KMS-11 (cell line): ENCODE data around the gene HOXA13.

Source experiments
- H2AFZ ChIP-seq: fragments of 200-600 bp; sonication (generic); 2 replicates; pipeline ENCODE4 v1.6.1; 2016; ENCODE audit warnings: antibody characterized with exemption, mixed run types, low read depth
- H3K27ac ChIP-seq: fragments of 200-600 bp; sonication (generic); 2 replicates; pipeline ENCODE4 v1.6.1; 2016; ENCODE audit warnings: mild to moderate bottlenecking, mixed run types
- H3K27me3 ChIP-seq: fragments of 200-600 bp; sonication (generic); 2 replicates; pipeline ENCODE4 v1.6.1; 2017; ENCODE audit warnings: mild to moderate bottlenecking, low read depth, mixed run types, moderate library complexity; ENCODE audit not compliant: insufficient read depth
- H3K36me3 ChIP-seq: fragments of 200-600 bp; sonication (generic); 2 replicates; pipeline ENCODE4 v1.6.1; 2017; ENCODE audit warnings: mild to moderate bottlenecking, mixed run types; ENCODE audit not compliant: insufficient read depth
- H3K4me1 ChIP-seq: fragments of 200-600 bp; sonication (generic); 2 replicates; pipeline ENCODE4 v1.6.1; 2016; ENCODE audit warnings: mild to moderate bottlenecking, low read depth, mixed run types; ENCODE audit not compliant: poor library complexity, severe bottlenecking
- H3K4me2 ChIP-seq: fragments of 200-600 bp; sonication (generic); 2 replicates; pipeline ENCODE4 v1.7.0; 2016; ENCODE audit warnings: mild to moderate bottlenecking, mixed run types
- H3K4me3 ChIP-seq: fragments of 200-600 bp; sonication (generic); IDR thresholded peaks from 2 replicates; pipeline ENCODE4 v1.6.1; 2017; ENCODE audit warnings: low read depth, low read length, mixed read lengths; ENCODE audit not compliant: insufficient read depth
- H3K79me2 ChIP-seq: fragments of 200-600 bp; sonication (generic); 2 replicates; pipeline ENCODE4 v1.6.1; 2016; ENCODE audit warnings: low read depth, mixed run types; ENCODE audit not compliant: insufficient read depth
- H3K9ac ChIP-seq: fragments of 200-600 bp; sonication (generic); 2 replicates; pipeline ENCODE4 v1.6.1; 2016; ENCODE audit warnings: mild to moderate bottlenecking, mixed run types
- H4K20me1 ChIP-seq: fragments of 200-600 bp; sonication (generic); 2 replicates; pipeline ENCODE4 v1.6.1; 2016; ENCODE audit warnings: mild to moderate bottlenecking, mixed run types; ENCODE audit not compliant: insufficient read depth
- TF ChIP-seq, protein P1 (sequence below): fragments of 200-600 bp; sonication (generic); conservative IDR thresholded peaks from 2 replicates; pipeline ENCODE4 v1.6.1; 2017; ENCODE audit warnings: low read depth, mild to moderate bottlenecking, antibody characterized with exemption, low read length, moderate library complexity, mixed read lengths

The HOXA13 gene

GRCh38 chr7:27176962-27177794, 22.7 kb downstream of the HOXA13 start:
- Histone ChIP-seq H2AFZ (no peak overlapping the region), H3K27me3 (peaks cover 7% of the 10 kb centered on the region; the same call in 1 of the 2 replicates), H3K36me3 (no peaks in the 10 kb centered on the region), H3K27ac (no peak overlapping the region), H4K20me1 (no peaks in the 10 kb centered on the region), H3K4me3 (no peak overlapping the region), H3K4me2 (no peak overlapping the region), H3K4me1 (peaks cover 3% of the 10 kb centered on the region), H3K79me2 (no peaks in the 10 kb centered on the region), H3K9ac (no peak overlapping the region)
- TF ChIP-seq, protein P1, sequence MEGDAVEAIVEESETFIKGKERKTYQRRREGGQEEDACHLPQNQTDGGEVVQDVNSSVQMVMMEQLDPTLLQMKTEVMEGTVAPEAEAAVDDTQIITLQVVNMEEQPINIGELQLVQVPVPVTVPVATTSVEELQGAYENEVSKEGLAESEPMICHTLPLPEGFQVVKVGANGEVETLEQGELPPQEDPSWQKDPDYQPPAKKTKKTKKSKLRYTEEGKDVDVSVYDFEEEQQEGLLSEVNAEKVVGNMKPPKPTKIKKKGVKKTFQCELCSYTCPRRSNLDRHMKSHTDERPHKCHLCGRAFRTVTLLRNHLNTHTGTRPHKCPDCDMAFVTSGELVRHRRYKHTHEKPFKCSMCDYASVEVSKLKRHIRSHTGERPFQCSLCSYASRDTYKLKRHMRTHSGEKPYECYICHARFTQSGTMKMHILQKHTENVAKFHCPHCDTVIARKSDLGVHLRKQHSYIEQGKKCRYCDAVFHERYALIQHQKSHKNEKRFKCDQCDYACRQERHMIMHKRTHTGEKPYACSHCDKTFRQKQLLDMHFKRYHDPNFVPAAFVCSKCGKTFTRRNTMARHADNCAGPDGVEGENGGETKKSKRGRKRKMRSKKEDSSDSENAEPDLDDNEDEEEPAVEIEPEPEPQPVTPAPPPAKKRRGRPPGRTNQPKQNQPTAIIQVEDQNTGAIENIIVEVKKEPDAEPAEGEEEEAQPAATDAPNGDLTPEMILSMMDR, result no peak

GRCh38 chr7:27176524-27176845, 23.4 kb downstream of the HOXA13 start:
- no peak overlapping the region for H3K4me2 ChIP-seq
- no peak overlapping the region for H3K27ac ChIP-seq
- H3K36me3 ChIP-seq, result no peaks in the 10 kb centered on the region
- H3K9ac ChIP-seq, result no peak overlapping the region
- no peak overlapping the region for H2AFZ ChIP-seq
- H4K20me1 ChIP-seq, result no peaks in the 10 kb centered on the region
- H3K79me2 ChIP-seq, result no peaks in the 10 kb centered on the region
- peaks cover 10% of the 10 kb centered on the region for H3K4me1 ChIP-seq
- TF ChIP-seq, protein P1, result no peak
- peaks cover 7% of the 10 kb centered on the region; the same call in 1 of the 2 replicates for H3K27me3 ChIP-seq
- H3K4me3 ChIP-seq, result no peak overlapping the region

DNA sequence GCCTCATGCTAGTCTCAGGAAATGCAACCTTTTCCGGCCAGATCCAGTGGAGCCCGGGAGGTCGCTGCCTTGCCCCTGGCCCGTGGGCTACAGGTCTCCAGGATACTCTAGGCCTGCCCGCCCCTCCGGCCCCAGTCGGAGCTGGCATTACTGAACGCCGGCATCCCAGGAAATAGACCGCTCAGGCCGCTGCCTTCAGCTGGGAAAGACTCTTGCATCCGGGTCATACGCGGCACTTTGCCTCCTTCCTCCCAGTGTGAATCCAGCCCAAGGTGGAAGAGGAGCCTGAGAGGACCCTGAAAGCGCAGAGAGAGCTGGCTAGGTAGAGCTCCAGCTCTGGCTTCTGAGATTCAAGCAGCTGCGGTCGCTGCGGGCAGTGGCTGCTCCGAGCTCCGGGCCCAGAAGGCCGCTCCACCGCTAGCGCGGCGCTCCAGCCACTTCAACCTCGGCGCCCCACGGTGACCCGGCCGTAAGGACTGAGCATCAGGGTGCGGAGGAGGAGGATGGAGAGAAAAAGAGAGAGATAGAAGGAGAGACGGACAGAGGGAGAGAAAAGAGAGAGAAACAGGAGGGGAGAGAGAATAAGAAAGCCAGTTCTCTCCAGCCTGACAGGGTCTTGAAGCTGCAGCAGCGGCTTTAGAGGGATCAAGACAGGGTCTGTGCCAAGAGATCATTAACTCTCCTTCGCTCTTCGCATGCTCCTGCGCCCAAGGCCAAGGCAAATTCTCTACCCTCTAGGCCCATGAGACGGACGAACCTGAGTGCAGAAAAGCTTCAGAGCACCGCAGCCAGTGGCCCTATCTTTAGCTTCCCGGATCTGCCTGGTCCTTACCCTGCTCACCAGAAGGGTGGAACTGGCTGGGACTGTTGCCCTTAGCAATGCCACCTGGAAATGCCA, 24.0 kb downstream of the HOXA13 start:
- no peak overlapping the region for H3K4me2 ChIP-seq
- no peak overlapping the region for H3K9ac ChIP-seq
- no peaks in the 10 kb centered on the region for H3K36me3 ChIP-seq
- H3K27me3 ChIP-seq, result peaks cover 11% of the 10 kb centered on the region; the same call in 1 of the 2 replicates
- no peak overlapping the region for H3K4me3 ChIP-seq
- no peaks in the 10 kb centered on the region for H3K79me2 ChIP-seq
- no peak overlapping the region for H3K27ac ChIP-seq
- no peak overlapping the region for H2AFZ ChIP-seq
- H4K20me1 ChIP-seq, result no peaks in the 10 kb centered on the region
- TF ChIP-seq, protein P1, result no peak
- H3K4me1 ChIP-seq, result peaks cover 16% of the 10 kb centered on the region

- Histone ChIP-seq H3K27ac (no peak overlapping the region), H3K36me3 (no peaks in the 10 kb centered on the region), H4K20me1 (no peaks in the 10 kb centered on the region), H3K4me3 (no peak overlapping the region), H3K4me1 (peaks cover 17% of the 10 kb centered on the region), H3K79me2 (no peaks in the 10 kb centered on the region), H3K27me3 (peaks cover 15% of the 10 kb centered on the region; the same call in 1 of the 2 replicates), H3K9ac (no peak overlapping the region), H3K4me2 (no peak overlapping the region), H2AFZ (no peak overlapping the region)
- TF ChIP-seq, protein P1, result no peak
These were observed 24.8 kb downstream of the HOXA13 start for GRCh38 chr7:27174874-27175625.
